Hippocampal formation (tissue), 2 donors: ENCODE results near the gene SPEM3.
"Not testable (repeated sequence)": the region's sequence is repeated elsewhere in the genome, so short reads cannot be mapped to it uniquely, and the experiment has no call there.

Source experiments
- DNase-seq, 2 donors: peaks; one replicate each; lab custom pipeline; 2025; lab: John Stamatoyannopoulos, UW

The SPEM3 gene

DNA sequence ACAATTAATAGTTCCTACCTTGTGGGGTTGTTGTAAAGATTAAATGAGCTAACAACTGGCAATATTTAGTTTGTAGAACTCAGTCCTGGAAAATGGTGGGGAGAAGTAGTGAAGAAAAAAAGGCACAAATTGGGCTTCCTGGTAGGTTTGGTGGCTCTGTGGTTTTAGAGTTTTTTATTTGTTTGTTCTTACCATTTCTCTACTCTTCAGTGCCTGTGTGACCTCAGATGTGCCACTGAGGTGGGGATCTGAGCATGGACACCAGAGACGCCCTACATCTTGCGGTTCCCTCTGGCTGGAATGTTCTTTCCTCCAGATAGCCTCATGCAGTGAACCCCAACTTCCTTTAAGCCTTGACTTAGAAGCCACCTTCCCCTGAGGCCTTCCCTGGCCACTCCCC, 43.1 kb downstream of the SPEM3 start:
- DNase-seq, result no peak

DNA sequence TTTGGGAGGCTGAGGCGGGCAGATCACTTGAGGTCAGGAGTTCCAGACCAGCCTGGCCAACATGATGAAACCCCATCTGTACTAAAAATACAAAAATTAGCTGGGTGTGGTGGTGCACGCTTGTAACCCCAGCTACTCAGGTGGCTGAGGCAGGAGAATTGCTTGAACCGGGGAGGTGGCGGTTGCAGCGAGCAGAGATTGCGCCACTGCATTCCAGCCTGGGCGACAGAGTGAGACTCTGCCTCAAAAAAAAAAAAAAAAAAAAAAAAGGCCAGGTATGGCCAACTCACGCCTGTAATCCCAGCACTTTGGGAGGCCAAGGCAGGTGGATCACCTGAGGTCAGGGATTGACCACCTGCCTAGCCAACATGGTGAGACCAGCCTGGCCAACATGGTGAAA, 46.1 kb downstream of the SPEM3 start:
- DNase-seq, result not testable (repeated sequence)

DNA sequence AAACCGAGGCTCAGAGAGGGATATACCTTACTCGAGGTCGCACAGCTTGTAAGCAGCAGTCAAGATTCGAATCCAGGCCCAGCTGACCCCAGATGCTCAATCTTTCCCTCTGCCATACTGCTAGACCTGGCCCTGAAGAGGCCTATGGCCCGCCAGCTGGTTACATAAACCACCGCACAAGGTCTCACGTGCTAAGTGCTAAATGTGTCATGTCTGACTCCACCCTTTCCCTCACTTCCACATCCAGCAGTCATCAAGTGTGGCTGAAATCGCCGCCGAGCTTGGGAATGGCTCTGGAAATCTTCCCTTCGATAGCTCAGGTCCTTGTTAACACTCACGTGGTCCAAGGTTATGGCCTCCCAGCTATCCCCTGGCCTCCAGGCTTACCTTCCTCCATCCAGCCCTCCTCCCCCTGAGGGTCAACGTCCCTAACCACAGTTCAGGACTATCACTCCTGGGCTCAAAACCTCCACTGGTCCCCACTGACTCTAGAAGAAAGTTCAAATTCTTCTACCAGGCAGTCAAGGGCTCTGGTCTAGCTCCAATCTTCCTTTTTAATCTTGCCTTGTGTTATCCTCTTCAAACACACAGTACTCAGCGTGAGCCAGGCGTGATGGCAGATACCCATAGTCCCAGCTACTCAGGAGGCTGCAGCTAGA, 47.2 kb downstream of the SPEM3 start:
- DNase-seq, result no peak

DNA sequence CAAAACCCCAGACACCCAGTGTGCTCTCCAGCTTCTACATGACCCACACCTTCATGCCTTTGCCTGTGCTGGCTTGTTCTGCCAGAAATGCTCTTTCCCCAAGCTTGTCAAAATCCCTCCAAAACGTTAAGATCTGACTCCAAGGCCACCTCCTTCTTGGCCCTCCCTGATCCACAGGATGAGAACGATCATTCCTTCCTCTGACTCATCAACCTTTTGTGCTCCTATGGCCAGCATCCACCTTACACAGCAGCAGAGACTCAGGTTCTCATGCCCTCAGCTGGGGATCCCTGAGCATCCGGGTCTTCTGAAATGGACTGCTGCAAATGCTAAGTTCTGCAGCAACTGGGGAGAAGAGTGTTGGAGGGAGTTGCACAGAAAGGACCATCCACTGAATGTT, 47.8 kb downstream of the SPEM3 start:
- DNase-seq, result no peak

DNA sequence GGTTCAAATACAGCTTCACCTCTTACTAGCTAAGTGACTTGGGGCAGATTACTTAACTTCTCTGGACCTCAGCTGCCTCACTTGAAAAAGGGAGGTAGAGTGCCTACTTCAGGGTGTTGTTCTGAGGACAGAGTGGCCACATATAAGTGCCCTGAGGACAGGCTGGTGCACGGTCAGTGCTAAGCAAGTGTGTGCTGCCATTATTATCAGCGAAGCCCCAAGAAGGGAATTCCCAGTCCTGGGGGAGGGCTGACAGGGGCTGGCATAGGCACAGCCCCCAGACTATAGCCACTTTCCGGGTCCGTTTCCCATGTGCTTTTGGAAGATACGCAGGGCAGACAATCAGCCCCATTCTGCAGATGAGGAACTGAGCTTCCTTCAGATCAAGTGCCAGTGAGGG, 48.3 kb downstream of the SPEM3 start:
- DNase-seq, result no peak

GRCh38 chr17:7477392-7478275, 49.0 kb downstream of the SPEM3 start:
- peak in 1 of 2 donors; percentile 52 for DNase-seq

- DNase-seq, result peak; percentile 50 to 52
These were observed 49.9 kb downstream of the SPEM3 start for GRCh38 chr17:7478276-7479212.

DNA sequence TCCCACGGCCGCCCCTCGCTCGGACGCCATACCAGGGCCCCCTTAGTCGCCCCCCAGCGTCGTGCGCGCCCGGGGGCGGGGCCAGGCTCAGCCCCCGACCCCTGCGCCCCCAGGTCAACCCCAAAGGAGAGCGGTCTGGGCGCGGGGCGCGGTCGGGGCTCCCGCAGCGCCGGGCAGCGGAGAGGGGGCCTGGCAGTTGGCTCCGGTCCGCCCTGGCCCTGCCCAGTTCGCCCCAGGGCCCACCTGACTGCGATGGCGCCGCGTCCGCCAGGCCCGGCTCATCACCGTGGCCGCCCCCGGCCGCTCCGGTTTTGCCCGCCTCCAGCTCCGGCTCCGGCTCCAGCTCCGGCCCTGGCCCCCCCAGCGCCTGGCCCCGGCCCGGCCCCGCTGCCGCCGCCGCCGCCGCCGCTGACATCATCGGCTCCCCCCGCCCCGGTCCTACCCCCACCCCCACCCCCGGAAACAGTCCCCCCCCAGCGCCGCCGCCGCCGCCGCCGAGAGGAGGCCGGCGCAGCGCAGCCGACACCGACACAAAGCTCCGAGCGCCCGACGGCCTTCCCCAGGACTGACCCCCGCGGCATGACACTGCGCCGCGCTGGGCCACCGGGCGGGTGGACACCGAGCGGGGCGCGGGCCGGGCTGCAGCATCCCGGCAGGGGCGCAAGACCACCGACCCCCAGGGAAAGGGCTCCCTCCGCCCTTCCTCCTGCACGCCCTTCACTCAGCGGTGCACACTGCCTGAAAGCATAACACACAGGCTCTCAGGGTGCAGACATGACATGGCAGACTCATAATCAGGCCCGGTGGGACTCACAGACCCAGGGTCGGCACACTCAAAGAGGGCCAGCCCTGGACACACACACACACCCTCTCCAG, 50.8 kb downstream of the SPEM3 start, which contains the start of gene ZBTB4:
ZBTB4 (minus strand) TSS at position 419 of the 876 bp plus-strand sequence. CDS start 12,830 bp downstream, outside the sequence.
- DNase-seq, result peak; percentile 46 to 51

DNA sequence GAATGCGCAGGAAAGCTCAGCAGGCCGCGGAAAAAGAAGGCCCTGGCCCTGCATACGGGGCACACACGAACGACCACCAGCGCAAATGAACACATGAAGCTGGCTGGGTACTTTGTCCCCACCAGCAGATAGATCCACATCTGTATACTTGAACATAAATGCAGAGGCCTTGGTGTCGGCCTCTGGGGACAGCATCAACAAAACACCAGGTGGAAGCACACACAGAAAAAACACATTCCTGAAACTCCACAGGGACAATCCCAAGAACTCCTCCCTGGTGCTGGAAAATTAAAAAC, 51.4 kb downstream of the SPEM3 start:
- no peak for DNase-seq

DNA sequence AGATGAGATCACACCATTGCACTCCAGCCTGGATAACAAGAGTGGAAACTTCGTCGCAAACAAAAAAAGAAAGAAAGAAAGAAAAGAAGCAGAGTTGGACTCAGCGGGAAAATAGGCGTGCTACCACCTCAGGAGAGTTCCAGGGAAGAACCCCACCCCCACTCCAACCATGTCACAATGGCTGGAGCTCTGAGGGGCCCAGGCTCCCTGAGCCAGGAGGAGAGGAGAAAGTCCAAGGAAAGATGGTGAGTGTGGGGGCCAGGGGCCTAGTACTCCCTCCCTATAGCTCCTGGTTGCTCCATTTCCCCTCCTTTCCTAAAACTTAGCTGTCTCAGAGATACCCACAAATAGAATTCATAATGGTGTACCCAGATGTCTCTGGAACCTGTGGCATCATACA, 52.6 kb downstream of the SPEM3 start, which contains the start of gene SLC35G6:
SLC35G6 (plus strand) TSS at position 172 of the 400 bp plus-strand sequence; CDS start at position 243, 71 bp downstream.
- not testable (repeated sequence) for DNase-seq

GRCh38 chr17:7481842-7482741, 53.4 kb downstream of the SPEM3 start:
- DNase-seq, result not testable (repeated sequence)
